HG03139 (cell line): ENCODE results near the gene HHAT.
"Not testable (repeated sequence)": the region's sequence is repeated elsewhere in the genome, so short reads cannot be mapped to it uniquely, and the experiment has no call there.

Experiments used
- ATAC-seq: cut with Tn5 transposase; IDR thresholded peaks from one replicate; pipeline ENCODE4 v1.9.1; 2021; ENCODE audit not compliant: unreplicated experiment

HHAT gene

GRCh38 chr1:210354305-210354704, 25.6 kb downstream of the HHAT start:
- not testable (repeated sequence) for ATAC-seq

- no peak for ATAC-seq
Observed at GRCh38 chr1:210358626-210359025, 29.9 kb downstream of the HHAT start.

- ATAC-seq: no peak
Observed at GRCh38 chr1:210359255-210359654, 30.6 kb downstream of the HHAT start.

- ATAC-seq: no peak
Observed at GRCh38 chr1:210360852-210361477, 32.3 kb downstream of the HHAT start.

GRCh38 chr1:210361665-210362064, 33.0 kb downstream of the HHAT start:
- no peak for ATAC-seq

- no peak for ATAC-seq
Observed at GRCh38 chr1:210362526-210362925, 33.8 kb downstream of the HHAT start.

GRCh38 chr1:210363119-210363518, 34.4 kb downstream of the HHAT start:
- ATAC-seq: no peak

GRCh38 chr1:210364479-210364878, 35.8 kb downstream of the HHAT start:
- ATAC-seq: no peak

GRCh38 chr1:210366767-210367166, 38.1 kb downstream of the HHAT start:
- ATAC-seq: no peak

- ATAC-seq: no peak
Observed at GRCh38 chr1:210367566-210367965, 38.9 kb downstream of the HHAT start.

- no peak for ATAC-seq
Observed at GRCh38 chr1:210369425-210369824, 40.7 kb downstream of the HHAT start.

GRCh38 chr1:210371916-210372315, 43.2 kb downstream of the HHAT start:
- no peak for ATAC-seq

- no peak for ATAC-seq
Observed at GRCh38 chr1:210372491-210372890, 43.8 kb downstream of the HHAT start.

- no peak for ATAC-seq
Observed at GRCh38 chr1:210372931-210373627, 44.4 kb downstream of the HHAT start.

GRCh38 chr1:210373628-210373877, 44.9 kb downstream of the HHAT start:
- ATAC-seq: no peak

- ATAC-seq: peak; percentile 68
Observed at GRCh38 chr1:210373878-210374599, 45.3 kb downstream of the HHAT start.

- ATAC-seq: peak; percentile 18
Observed at GRCh38 chr1:210374600-210374953, 45.9 kb downstream of the HHAT start.

- ATAC-seq: no peak
Observed at GRCh38 chr1:210376836-210377372, 48.2 kb downstream of the HHAT start.

GRCh38 chr1:210377731-210378333, 49.1 kb downstream of the HHAT start:
- ATAC-seq: no peak

- ATAC-seq: no peak
Observed at GRCh38 chr1:210378736-210379135, 50.0 kb downstream of the HHAT start.

- ATAC-seq: no peak
Observed at GRCh38 chr1:210381934-210382333, 53.2 kb downstream of the HHAT start.

- no peak for ATAC-seq
Observed at GRCh38 chr1:210384625-210385024, 55.9 kb downstream of the HHAT start.
